Rectal smooth muscle tissue (tissue), 1 donor: ENCODE measurements around the gene PLEKHB1.
A peak's percentile ranks its signal among the peaks of the same experiment; 100 is the strongest.

Experiments
- H3K27ac ChIP-seq: one replicate; pipeline ENCODE4 v1.7.0; 2013; ENCODE audit warnings: low read depth, low read length, inconsistent platforms
- H3K27me3 ChIP-seq: one replicate; pipeline ENCODE4 v1.7.0; 2013; ENCODE audit warnings: low read length; ENCODE audit not compliant: control insufficient read depth, insufficient read depth
- H3K36me3 ChIP-seq: one replicate; pipeline ENCODE4 v1.7.0; 2013; ENCODE audit warnings: low read length; ENCODE audit not compliant: control insufficient read depth, insufficient read depth
- H3K4me1 ChIP-seq: one replicate; pipeline ENCODE4 v1.7.0; 2013; ENCODE audit warnings: low read length; ENCODE audit not compliant: control insufficient read depth, insufficient read depth
- H3K4me3 ChIP-seq: one replicate; pipeline ENCODE4 v1.7.0; 2013; ENCODE audit warnings: low read length
- H3K9ac ChIP-seq: one replicate; pipeline ENCODE4 v1.7.0; 2013; ENCODE audit warnings: low read length

Gene PLEKHB1

DNA sequence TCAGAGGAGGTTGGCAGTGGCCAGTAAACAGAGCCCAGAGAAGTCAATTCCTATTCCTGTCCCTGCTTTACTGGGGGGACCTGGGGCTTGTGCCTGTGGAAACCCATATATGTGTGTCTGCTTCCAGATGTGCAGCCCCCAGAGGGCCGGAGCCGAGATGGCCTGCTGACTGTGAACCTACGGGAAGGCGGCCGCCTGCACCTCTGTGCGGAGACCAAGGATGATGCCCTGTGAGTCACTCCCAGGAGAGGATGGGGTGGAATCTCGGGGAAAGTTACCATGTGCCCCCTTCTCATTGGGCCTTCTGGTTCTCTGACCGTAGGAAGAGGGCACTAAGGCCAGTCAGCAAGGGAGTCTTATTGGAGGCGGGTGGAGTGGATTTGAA, 5.3 kb downstream of the PLEKHB1 start:
- Histone ChIP-seq H3K4me3 (no peak overlapping the region), H3K27ac (no peak overlapping the region), H3K36me3 (no peaks in the 10 kb centered on the region), H3K27me3 (no peaks in the 10 kb centered on the region), H3K4me1 (peaks cover 3% of the 10 kb centered on the region), H3K9ac (no peak overlapping the region)

DNA sequence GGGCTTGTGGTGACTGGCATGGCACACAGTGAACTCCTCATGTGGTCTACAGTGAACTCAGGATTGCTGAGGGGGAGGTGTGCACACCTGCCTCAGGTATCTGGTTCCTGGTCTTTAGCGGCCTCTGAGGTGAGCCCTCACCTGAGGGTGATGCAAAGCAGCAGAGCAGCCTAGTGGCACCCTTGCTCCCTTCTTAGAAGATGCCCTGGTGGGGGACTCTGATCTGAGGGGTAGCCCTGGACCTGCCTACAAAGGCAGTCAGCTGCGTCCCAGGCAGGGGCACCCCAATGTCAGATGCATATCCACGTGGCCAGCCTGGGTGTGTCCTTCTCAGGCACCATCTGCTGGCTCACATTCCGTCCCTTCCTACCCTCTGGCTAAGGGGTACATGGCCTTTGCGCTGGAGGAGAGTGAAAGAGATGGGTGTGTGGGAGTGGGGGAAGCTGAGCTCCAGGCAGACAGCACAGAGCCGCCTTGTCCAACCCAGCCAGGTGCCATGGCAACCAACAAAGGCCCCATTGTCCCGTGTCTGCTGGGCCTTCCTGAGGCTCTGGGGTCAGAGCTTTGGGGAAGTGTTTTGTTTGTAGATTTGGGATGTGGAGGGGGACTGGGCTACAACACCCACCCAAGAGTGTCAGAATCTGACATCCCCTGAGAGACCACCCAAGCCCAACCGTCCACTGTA, 5.8 kb downstream of the PLEKHB1 start:
- H3K36me3 ChIP-seq: no peaks in the 10 kb centered on the region
- peaks cover 3% of the 10 kb centered on the region for H3K4me1 ChIP-seq
- H3K4me3 ChIP-seq: no peak overlapping the region
- H3K27me3 ChIP-seq: no peaks in the 10 kb centered on the region
- H3K9ac ChIP-seq: no peak overlapping the region
- no peak overlapping the region for H3K27ac ChIP-seq

DNA sequence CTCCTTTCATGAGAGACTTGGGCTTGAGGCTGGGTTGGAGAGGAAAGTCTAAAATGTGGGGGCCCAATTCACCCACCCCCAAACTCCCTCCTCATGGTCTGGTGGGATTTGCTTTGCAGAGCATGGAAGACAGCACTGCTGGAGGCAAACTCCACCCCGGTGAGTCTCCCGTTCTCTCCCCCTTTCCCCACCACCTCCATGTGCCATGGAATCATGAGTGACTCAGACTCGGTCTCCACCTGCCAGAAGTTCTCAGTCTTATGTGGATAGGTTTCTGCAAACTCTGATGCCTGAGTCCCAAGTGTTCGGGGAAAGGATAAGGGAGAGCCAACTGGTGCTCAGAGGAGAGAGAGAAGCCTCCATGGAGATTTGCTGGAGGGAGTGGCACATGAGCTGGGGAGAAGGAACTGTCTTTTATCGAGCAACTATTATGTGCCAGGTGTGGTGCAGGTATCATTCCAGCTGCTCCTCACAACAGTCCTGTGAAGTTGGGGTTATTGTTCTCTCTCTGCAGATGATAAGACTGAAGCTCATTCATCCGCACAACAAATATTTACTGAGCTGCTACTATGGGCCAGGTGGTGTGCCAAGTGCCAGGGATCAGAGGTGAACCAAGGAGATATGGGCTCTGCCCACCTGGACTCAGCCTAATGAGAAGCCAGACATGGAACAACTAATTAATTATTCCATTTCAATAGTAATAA, 6.6 kb downstream of the PLEKHB1 start:
- H3K9ac ChIP-seq: no peak overlapping the region
- no peak overlapping the region for H3K4me3 ChIP-seq
- no peaks in the 10 kb centered on the region for H3K27me3 ChIP-seq
- H3K4me1 ChIP-seq: peaks cover 3% of the 10 kb centered on the region
- no peaks in the 10 kb centered on the region for H3K36me3 ChIP-seq
- H3K27ac ChIP-seq: no peak overlapping the region

DNA sequence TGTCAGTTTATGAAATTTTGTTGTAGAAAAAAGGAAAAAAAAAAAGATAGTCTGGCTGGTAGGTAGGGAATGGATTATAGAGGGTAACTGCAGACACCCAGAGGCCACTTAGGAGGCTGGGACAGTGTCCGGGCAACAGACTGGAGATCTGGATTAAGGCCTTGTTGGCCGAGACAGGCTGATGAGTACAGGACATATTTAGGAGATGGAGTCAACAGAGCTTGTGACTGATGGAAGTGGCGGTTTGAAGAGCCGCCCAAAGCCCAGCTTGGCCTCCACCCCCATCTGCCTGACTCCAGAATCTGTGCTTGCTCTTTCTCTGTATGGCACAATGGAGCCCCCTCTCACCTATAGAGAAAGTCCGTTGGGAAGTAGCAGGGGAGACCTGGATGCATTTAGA, 7.6 kb downstream of the PLEKHB1 start:
- Histone ChIP-seq H3K27me3 (no peaks in the 10 kb centered on the region), H3K4me3 (no peak overlapping the region), H3K27ac (no peak overlapping the region), H3K4me1 (peaks cover 3% of the 10 kb centered on the region), H3K9ac (no peak overlapping the region), H3K36me3 (no peaks in the 10 kb centered on the region)

DNA sequence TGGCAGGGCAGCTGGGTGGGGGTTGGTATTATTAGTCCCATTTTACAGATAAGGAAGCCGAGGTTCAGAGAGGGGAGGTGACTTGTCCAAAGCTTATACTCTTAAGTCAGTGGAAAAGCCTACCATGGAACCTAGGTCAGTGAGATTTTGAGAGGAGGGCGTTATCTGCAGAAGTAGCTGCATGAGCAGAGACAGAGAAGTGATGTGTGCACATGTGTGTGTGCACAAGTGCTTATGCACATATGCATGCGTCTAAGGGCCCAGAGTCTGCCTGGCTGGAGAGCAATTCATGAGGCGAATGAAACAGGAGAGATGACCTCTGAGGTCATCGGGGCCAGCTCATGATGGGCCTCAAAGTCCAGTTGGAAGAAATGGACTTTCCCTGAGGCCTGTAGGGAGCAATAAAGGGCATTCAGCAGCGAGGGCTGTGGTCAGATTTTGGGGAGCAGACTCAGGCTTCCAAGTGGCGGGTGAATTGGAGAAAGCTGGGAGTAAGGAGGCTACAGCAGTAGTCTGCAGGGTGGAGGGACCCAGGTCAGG, 8.2 kb downstream of the PLEKHB1 start:
- Histone ChIP-seq H3K4me1 (peaks cover 3% of the 10 kb centered on the region), H3K27me3 (no peaks in the 10 kb centered on the region), H3K36me3 (no peaks in the 10 kb centered on the region), H3K9ac (no peak overlapping the region), H3K4me3 (no peak overlapping the region), H3K27ac (no peak overlapping the region)

DNA sequence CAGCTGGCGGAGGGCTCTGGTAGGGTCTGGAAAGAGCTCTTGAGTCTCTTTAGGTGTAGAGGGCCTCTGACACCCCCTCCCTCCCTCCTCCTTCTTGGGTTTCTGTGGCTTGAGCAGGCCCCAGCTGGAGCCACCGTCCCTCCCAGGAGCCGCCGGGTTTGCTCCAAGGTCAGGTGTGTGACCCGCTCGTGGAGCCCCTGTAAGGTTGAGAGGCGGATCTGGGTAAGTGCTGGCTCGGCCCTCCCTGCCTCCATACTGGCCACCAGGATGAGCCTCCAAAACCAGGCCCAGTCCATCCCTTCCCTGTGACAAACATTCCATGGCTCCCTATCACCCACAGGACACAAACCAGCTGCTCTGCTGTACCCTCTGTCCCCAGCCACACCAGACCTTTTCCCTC, 9.3 kb downstream of the PLEKHB1 start:
- H3K4me1 ChIP-seq: peaks cover 6% of the 10 kb centered on the region
- H3K27me3 ChIP-seq: no peaks in the 10 kb centered on the region
- H3K27ac ChIP-seq: no peak overlapping the region
- no peak overlapping the region for H3K4me3 ChIP-seq
- no peak overlapping the region for H3K9ac ChIP-seq
- no peaks in the 10 kb centered on the region for H3K36me3 ChIP-seq

DNA sequence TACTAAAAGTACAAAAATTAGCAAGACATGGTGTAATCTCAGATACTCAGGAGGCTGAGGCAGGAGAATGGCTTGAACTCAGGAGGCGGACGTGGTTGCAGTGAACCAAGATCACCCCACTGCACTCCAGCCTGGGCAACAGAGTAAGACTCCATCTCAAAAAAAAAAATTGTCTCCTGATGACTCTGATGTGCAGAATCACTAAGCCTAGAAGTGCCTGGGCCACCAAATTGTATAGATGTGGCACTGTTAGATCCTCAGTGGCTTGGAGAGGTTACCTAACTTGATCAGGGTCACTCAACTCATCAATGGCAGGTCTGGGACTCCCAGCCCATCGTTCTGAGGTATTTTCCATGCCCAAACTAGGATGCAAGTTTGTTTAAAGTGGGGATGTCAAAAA, 10.6 kb downstream of the PLEKHB1 start:
- Histone ChIP-seq H3K4me1 (peaks cover 8% of the 10 kb centered on the region), H3K27ac (no peak overlapping the region), H3K4me3 (no peak overlapping the region), H3K9ac (no peak overlapping the region), H3K36me3 (no peaks in the 10 kb centered on the region), H3K27me3 (no peaks in the 10 kb centered on the region)

DNA sequence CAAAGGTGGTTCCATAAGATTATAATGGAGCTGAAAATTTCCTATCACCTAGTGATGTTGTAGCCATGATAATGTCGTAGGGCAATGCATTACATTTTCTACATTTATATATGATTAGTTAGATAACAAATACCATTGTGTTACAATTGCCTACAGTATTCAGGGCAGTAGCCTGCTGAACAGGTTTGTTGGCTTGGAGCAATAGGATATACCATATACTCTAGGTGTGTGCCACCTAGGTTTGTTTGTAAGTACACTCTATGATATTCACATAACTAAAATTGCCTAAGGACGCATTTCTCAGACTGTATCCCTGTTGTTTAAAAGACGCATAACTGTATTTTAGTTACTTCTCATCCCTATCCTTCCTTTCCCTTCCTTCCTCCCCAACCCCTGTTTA, 13.6 kb downstream of the PLEKHB1 start:
- Histone ChIP-seq H3K4me3 (no peak overlapping the region), H3K9ac (no peak overlapping the region), H3K4me1 (peaks cover 5% of the 10 kb centered on the region), H3K36me3 (no peaks in the 10 kb centered on the region), H3K27me3 (no peaks in the 10 kb centered on the region), H3K27ac (no peak overlapping the region)

DNA sequence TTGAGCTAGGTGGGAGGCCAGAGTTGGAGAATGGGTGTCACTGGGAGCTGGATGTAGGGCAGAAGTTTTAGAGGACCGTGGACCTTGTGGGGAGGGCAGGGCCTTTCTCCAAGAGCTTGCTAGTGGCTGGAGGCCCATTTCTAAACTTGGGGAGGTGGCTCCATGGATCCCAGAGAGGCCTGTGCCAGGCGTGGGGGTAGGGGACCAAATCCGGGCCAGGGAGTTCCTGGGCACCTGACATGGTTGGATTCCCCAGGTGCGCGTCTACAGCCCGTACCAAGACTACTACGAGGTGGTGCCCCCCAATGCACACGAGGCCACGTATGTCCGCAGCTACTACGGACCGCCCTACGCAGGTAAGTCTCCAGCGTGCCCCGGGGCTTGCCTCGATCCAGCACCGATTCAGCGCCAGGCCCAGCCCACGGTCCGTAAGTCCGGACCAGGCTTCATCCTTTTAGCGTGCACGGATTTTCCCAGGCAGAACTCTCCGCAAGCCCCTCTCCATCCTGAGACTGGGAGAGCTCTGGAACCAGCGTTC, 14.2 kb downstream of the PLEKHB1 start:
- Histone ChIP-seq H3K9ac (no peak overlapping the region), H3K4me1 (peaks cover 5% of the 10 kb centered on the region), H3K27ac (no peak overlapping the region), H3K4me3 (peak overlapping the region; percentile 52), H3K36me3 (no peaks in the 10 kb centered on the region), H3K27me3 (no peaks in the 10 kb centered on the region)

DNA sequence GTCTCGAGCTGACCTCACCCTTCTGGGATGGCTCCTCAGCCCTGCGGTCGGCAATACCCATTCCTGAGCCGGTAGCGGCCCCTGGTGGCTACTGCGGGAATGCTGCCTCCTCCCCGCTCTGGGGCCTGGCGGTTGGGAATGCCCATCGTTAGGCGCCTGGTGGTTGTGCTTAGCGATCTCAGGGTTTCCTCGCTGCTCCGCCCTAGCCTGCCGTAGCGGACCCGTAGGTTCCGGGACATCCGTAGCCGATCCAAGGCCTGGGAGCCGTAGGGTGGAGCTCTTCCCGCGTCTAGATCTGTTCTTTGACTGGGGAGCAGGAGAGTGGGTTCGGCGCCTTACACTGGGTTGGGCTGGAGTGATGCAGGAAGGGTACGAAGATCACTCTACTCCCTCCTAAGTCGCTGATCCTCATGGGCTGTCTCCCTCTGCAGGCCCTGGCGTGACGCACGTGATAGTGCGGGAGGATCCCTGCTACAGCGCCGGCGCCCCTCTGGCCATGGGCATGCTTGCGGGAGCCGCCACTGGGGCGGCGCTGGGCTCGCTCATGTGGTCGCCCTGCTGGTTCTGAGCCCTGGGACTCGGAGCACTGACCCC, 14.8 kb downstream of the PLEKHB1 start:
- H3K4me1 ChIP-seq: peaks cover 5% of the 10 kb centered on the region
- no peak overlapping the region for H3K9ac ChIP-seq
- H3K4me3 ChIP-seq: peak overlapping the region; percentile 52
- H3K27me3 ChIP-seq: no peaks in the 10 kb centered on the region
- H3K27ac ChIP-seq: no peak overlapping the region
- H3K36me3 ChIP-seq: no peaks in the 10 kb centered on the region

DNA sequence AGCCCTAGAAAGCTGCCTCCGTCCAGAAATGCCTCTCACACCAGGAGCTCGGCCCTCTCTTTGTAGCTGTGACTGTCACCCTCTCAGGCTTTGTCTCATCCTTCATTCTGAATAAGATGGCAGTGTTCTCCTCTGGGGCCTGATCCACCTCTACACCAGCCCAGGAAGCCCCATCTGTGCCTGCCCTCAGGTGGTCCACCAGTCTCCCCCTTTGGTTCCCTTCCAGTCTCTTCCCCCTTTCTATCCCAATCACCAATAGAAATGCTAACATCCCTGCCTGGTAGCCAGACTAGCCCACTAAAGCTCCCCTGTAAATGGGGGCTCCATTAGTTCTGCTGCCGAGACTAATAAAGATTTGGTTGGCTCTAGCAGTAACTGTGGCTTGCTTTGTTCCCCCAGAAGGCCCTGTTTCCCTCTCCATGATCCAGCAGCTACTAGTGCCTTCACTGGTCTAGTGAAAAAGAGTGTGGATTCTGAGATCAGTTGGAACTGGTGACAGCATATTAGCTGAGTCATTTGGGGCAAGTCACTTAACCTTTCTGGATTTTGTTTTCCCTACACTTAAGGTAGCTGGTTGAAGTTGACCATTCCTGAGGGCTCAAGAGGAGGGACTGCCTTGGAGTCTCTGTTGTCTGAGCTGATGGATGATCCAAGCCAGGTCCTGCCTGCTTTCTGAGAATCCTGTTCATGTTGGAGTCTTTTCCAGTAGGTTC, 16.2 kb downstream of the PLEKHB1 start:
- no peak overlapping the region for H3K4me3 ChIP-seq
- H3K4me1 ChIP-seq: peaks cover 5% of the 10 kb centered on the region
- no peaks in the 10 kb centered on the region for H3K27me3 ChIP-seq
- H3K9ac ChIP-seq: no peak overlapping the region
- H3K27ac ChIP-seq: no peak overlapping the region
- H3K36me3 ChIP-seq: no peaks in the 10 kb centered on the region
